ENCODE measurements around the gene TSPAN9.

- no peak for TF ChIP-seq POLR2A (IDR thresholded peaks at IDR 0.05)
- no peak for TF ChIP-seq CTCF (IDR thresholded peaks at IDR 0.05)
Observed at GRCh38 chr12:3250576-3250975, 173.4 kb downstream of the TSPAN9 start.

All from lower leg skin (tissue), 3 donors.